H1 (cell line): Measurements from ENCODE around the gene ENO2. TPM values are rescaled to one million over a fixed set of nuclear protein-coding genes. Genes with fewer than 3 reads are reported as not detected.

Experiments
- CTCF ChIA-PET: fragments of 300-600 bp; sonication (Branson Sonifier 250); formaldehyde crosslinking; loops from one replicate; lab custom pipeline; 2021; ENCODE audit not compliant: partially characterized antibody; lab: Charles Lee
- POLR2A ChIA-PET: fragments of 300-600 bp; sonication (Branson Sonifier 250); formaldehyde crosslinking; loops from one replicate; lab custom pipeline; 2021; ENCODE audit warnings: inconsistent platforms; ENCODE audit not compliant: partially characterized antibody; lab: Charles Lee
- DNase-seq, 2 experiments: peaks; one replicate each; pipeline versions ENCODE4 v3.0.0 to v3.0.0-alpha.2; 2010 to 2022; ENCODE audit warnings: low spot score in 2 of 2, low read depth in 1 of 2, mixed read lengths in 1 of 2
- FAIRE-seq: peaks from 2 replicates; lab custom pipeline; 2011; peaks lifted over from hg19 to GRCh38; lab: Jason Lieb, UNC
- H2AFZ ChIP-seq: 2 replicates; pipeline ENCODE4 v1.8.1; 2012; ENCODE audit warnings: low read length, inconsistent platforms
- H2AK5ac ChIP-seq: 2 replicates; pipeline ENCODE4 v1.6.1; 2013; ENCODE audit warnings: low read depth, low read length
- H2BK120ac ChIP-seq: replicated peaks from 2 replicates; pipeline ENCODE3; 2013; ENCODE audit warnings: low read depth, low read length, inconsistent platforms
- H2BK12ac ChIP-seq: 2 replicates; pipeline ENCODE4 v1.6.1; 2013; ENCODE audit warnings: low read depth, low read length
- H2BK15ac ChIP-seq: 2 replicates; pipeline ENCODE4 v1.6.1; 2013; ENCODE audit warnings: low read length
- H2BK20ac ChIP-seq: 2 replicates; pipeline ENCODE4 v1.6.1; 2013; ENCODE audit warnings: low read length
- H2BK5ac ChIP-seq: 2 replicates; pipeline ENCODE4 v1.6.1; 2013; ENCODE audit warnings: low read depth, low read length
- H3K14ac ChIP-seq: 2 replicates; pipeline ENCODE4 v1.6.1; 2013; ENCODE audit warnings: inconsistent platforms; ENCODE audit not compliant: insufficient read length
- H3K18ac ChIP-seq: 2 replicates; pipeline ENCODE4 v1.6.1; 2013; ENCODE audit warnings: low read length; ENCODE audit errors: extremely low read depth
- H3K23ac ChIP-seq: 2 replicates; pipeline ENCODE4 v1.6.1; 2013; ENCODE audit warnings: inconsistent platforms; ENCODE audit not compliant: insufficient read length
- H3K23me2 ChIP-seq: 2 replicates; pipeline ENCODE4 v1.6.1; 2013; ENCODE audit warnings: low read depth, low read length
- H3K27ac ChIP-seq: 2 replicates; pipeline ENCODE4 v1.6.1; 2011; ENCODE audit warnings: low read depth, low read length, inconsistent platforms
- H3K27me3 ChIP-seq, 4 experiments: replicated peaks in 1 of 4; 1 replicate in 1 of 4; 2 replicates in 3 of 4; pipeline versions ENCODE4 v1.6.1 to v1.8.1; 2011 to 2013; ENCODE audit warnings: low read length in 3 of 4, mild to moderate bottlenecking in 3 of 4, inconsistent platforms in 2 of 4, mixed read lengths in 2 of 4, moderate library complexity in 1 of 4; ENCODE audit not compliant: control insufficient read depth in 3 of 4, insufficient read depth in 3 of 4; ENCODE audit errors: extremely low read depth in 1 of 4
- H3K36me3 ChIP-seq, 4 experiments: 2 replicates each; pipeline versions ENCODE4 v1.6.1 to v1.8.1; 2011 to 2013; ENCODE audit warnings: mild to moderate bottlenecking in 4 of 4, low read length in 3 of 4, moderate library complexity in 2 of 4, control low read depth in 1 of 4, inconsistent platforms in 1 of 4; ENCODE audit not compliant: insufficient read depth in 4 of 4, control insufficient read depth in 2 of 4
- H3K4ac ChIP-seq: replicated peaks from 2 replicates; pipeline ENCODE3; 2013; ENCODE audit warnings: low read length, low read depth, mixed read lengths, inconsistent platforms; ENCODE audit not compliant: insufficient read length
- H3K4me1 ChIP-seq, 4 experiments: replicated peaks in 1 of 4; 1 replicate in 1 of 4; 2 replicates in 3 of 4; pipeline versions ENCODE4 v1.6.1 to v1.8.1; 2011 to 2013; ENCODE audit warnings: low read length in 3 of 4, inconsistent platforms in 2 of 4, mixed read lengths in 1 of 4; ENCODE audit not compliant: insufficient read depth in 4 of 4, control insufficient read depth in 3 of 4
- H3K4me2 ChIP-seq, 2 experiments: 2 replicates each; pipeline versions ENCODE4 v1.6.1 to v1.8.1; 2011 to 2013; ENCODE audit warnings: low read depth in 2 of 2, low read length in 2 of 2, control low read depth in 1 of 2, inconsistent platforms in 1 of 2, mild to moderate bottlenecking in 1 of 2; ENCODE audit not compliant: insufficient read depth in 1 of 2
- H3K4me3 ChIP-seq, 4 experiments: fragments of 200-600, 300-600 bp in 1 of 4; sonication (generic), shearing (Covaris generic), sonication (Bioruptor Twin) in 1 of 4; 2 replicates each; pipeline versions ENCODE4 v1.5.1 to v1.8.1; 2011 to 2016; ENCODE audit warnings: low read length in 4 of 4, low read depth in 3 of 4, control low read depth in 2 of 4, inconsistent platforms in 2 of 4, mild to moderate bottlenecking in 2 of 4, mixed read lengths in 1 of 4, moderate library complexity in 1 of 4; ENCODE audit not compliant: insufficient read depth in 2 of 4; ENCODE audit errors: extremely low read depth in 1 of 4
- H3K56ac ChIP-seq: replicated peaks from 2 replicates; pipeline ENCODE3; 2013; ENCODE audit warnings: low read depth, mild to moderate bottlenecking, mixed read lengths, low read length, inconsistent platforms; ENCODE audit not compliant: insufficient read length
- H3K79me1 ChIP-seq: 2 replicates; pipeline ENCODE4 v1.6.1; 2013; ENCODE audit warnings: low read depth, low read length, control low read depth
- H3K79me2 ChIP-seq, 2 experiments: 2 replicates each; pipeline versions ENCODE4 v1.6.1 to v1.8.1; 2012 to 2013; ENCODE audit warnings: low read length in 2 of 2, mild to moderate bottlenecking in 2 of 2, inconsistent platforms in 1 of 2; ENCODE audit not compliant: insufficient read depth in 2 of 2, control insufficient read depth in 1 of 2
- H3K9ac ChIP-seq, 4 experiments: replicated peaks in 1 of 4; 1 replicate in 1 of 4; 2 replicates in 3 of 4; pipeline versions ENCODE4 v1.6.1 to v1.8.1; 2011 to 2013; ENCODE audit warnings: low read depth in 3 of 4, low read length in 3 of 4, control low read depth in 2 of 4, mild to moderate bottlenecking in 2 of 4, moderate library complexity in 2 of 4, inconsistent platforms in 1 of 4; ENCODE audit errors: extremely low read depth in 1 of 4
- H3K9me3 ChIP-seq, 2 experiments: 2 replicates each; pipeline versions ENCODE4 v1.6.1 to v1.8.1; 2012 to 2013; ENCODE audit warnings: mild to moderate bottlenecking in 2 of 2, moderate library complexity in 2 of 2, control low read depth in 1 of 2, inconsistent platforms in 1 of 2, low read depth in 1 of 2, low read length in 1 of 2, mixed read lengths in 1 of 2; ENCODE audit not compliant: insufficient read depth in 2 of 2
- H4K20me1 ChIP-seq, 2 experiments: replicated peaks in 1 of 2; 2 replicates each; pipeline versions ENCODE3 to v1.8.1; 2011 to 2013; ENCODE audit warnings: inconsistent platforms in 2 of 2, low read length in 2 of 2, mild to moderate bottlenecking in 1 of 2; ENCODE audit not compliant: insufficient read depth in 2 of 2, control insufficient read depth in 1 of 2
- H4K5ac ChIP-seq: 2 replicates; pipeline ENCODE4 v1.6.1; 2013; ENCODE audit warnings: low read length, low read depth, mixed read lengths, inconsistent platforms; ENCODE audit not compliant: insufficient read length
- H4K8ac ChIP-seq: 2 replicates; pipeline ENCODE4 v1.8.0; 2013; ENCODE audit warnings: mild to moderate bottlenecking, moderate library complexity, low read length, inconsistent platforms; ENCODE audit not compliant: insufficient read depth; ENCODE audit errors: extremely low read depth
- H4K91ac ChIP-seq: replicated peaks from 2 replicates; pipeline ENCODE3; 2013; ENCODE audit warnings: low read length, mixed read lengths, inconsistent platforms; ENCODE audit not compliant: insufficient read length
- ATF2 ChIP-seq: IDR thresholded peaks from 2 replicates; pipeline ENCODE4 v1.6.1; 2012; ENCODE audit warnings: low read length, inconsistent platforms
- BRCA1 ChIP-seq: IDR thresholded peaks from 2 replicates; pipeline ENCODE4 v1.6.1; 2012; ENCODE audit warnings: low read depth, low read length, improper control_type of control experiment
- CHD1 ChIP-seq: IDR thresholded peaks from 2 replicates; pipeline ENCODE4 v1.6.1; 2012; ENCODE audit warnings: low read depth, low read length, improper control_type of control experiment
- GTF2F1 ChIP-seq: IDR thresholded peaks from 2 replicates; pipeline ENCODE4 v1.6.1; 2012; ENCODE audit warnings: low read depth, low read length, improper control_type of control experiment, borderline replicate concordance
- NANOG ChIP-seq: IDR thresholded peaks from 2 replicates; pipeline ENCODE4 v1.6.1; 2011; ENCODE audit warnings: low read length, low read depth, mild to moderate bottlenecking, inconsistent platforms; ENCODE audit not compliant: insufficient read depth, poor library complexity, severe bottlenecking
- POLR2A ChIP-seq, 2 experiments: IDR thresholded peaks; 1 replicate in 1 of 2; 2 replicates in 1 of 2; pipeline ENCODE4 v1.6.1; 2011; ENCODE audit warnings: low read depth in 2 of 2, low read length in 2 of 2, mild to moderate bottlenecking in 2 of 2; ENCODE audit errors: control extremely low read depth in 1 of 2
- RAD21 ChIP-seq, 2 experiments: IDR thresholded peaks in 1 of 2; conservative IDR thresholded peaks in 1 of 2; 2 replicates each; pipeline ENCODE4 v1.6.1; 2011; ENCODE audit warnings: low read depth in 2 of 2, low read length in 2 of 2, improper control_type of control experiment in 1 of 2, inconsistent platforms in 1 of 2, mild to moderate bottlenecking in 1 of 2, moderate library complexity in 1 of 2
- RBBP5 ChIP-seq: IDR thresholded peaks from 2 replicates; pipeline ENCODE4 v1.7.1; 2012; ENCODE audit warnings: low read depth, mild to moderate bottlenecking, inconsistent platforms, low read length, moderate library complexity, borderline replicate concordance
- SIRT6 ChIP-seq: IDR thresholded peaks from one replicate; pipeline ENCODE4 v1.7.1; 2012; ENCODE audit warnings: low read length, inconsistent platforms
- SP4 ChIP-seq: IDR thresholded peaks from 2 replicates; pipeline ENCODE4 v1.6.1; 2012; ENCODE audit warnings: low read length, inconsistent platforms
- WGBS, 2 experiments: shearing (Covaris generic) in 1 of 2; methylation state at CpG; one replicate each; pipeline versions ENCODE4 v1.1.6 to v1.1.7; 2013 to 2015; ENCODE audit warnings: low lambda C conversion rate in 2 of 2, mixed read lengths in 2 of 2, inconsistent platforms in 1 of 2, low coverage in 1 of 2, missing lambda C conversion rate in 1 of 2; ENCODE audit not compliant: insufficient replicate concordance in 2 of 2, insufficient coverage in 1 of 2, insufficient read length in 1 of 2; ENCODE audit errors: extremely low coverage in 1 of 2, missing lambda C conversion rate in 1 of 2; 5-methylcytosine and 5-hydroxymethylcytosine counted together
- polyA plus RNA-seq, 7 experiments: library from polyadenylated mRNA; depleted of rRNA in 3 of 7; stranded (reverse) in 5 of 7; unstranded in 2 of 7; fragments of >200 nt in 5 of 7; fragments of 200-250 nt in 2 of 7; gene quantifications; 1 replicate in 5 of 7; 2 replicates in 1 of 7; 4 replicates in 1 of 7; pipeline versions ENCODE4 v1.2.1 to v1.2.3, GENCODE V29; 2011 to 2013; ENCODE audit warnings: missing spikeins in 2 of 7, mixed read lengths in 2 of 7
- total RNA-seq: library from RNA; stranded (reverse); fragmentation: NEBNext Ultra II Directional; extraction: Animal tissue kit (Norgen Biotek cat#: 25700); gene quantifications from 2 replicates; pipeline ENCODE4 v1.2.1, GENCODE V29; 2021

Gene ENO2
- total and polyA plus RNA-seq, 2 of the 8 experiments (the other 6 are each of a cell fraction or from before 2014, with no cell fraction given): 92.4 to 102 TPM

GRCh38 chr12:6923003-6923732 is 8.8 kb downstream of the ENO2 start:
- Histone ChIP-seq H2AFZ (no peak overlapping the region), H3K36me3 (peaks cover 19 to 50% (median 33%) of the 10 kb centered on the region in 4 experiments), H3K27ac (no peak overlapping the region), H4K91ac (no peak overlapping the region), H3K4me1 (peaks cover 12 to 24% (median 16%) of the 10 kb centered on the region in 4 experiments), H3K9me3 (no peaks in the 10 kb centered on the region), H3K14ac (no peak overlapping the region), H2BK120ac (no peak overlapping the region), H2BK12ac (no peak overlapping the region), H4K8ac (no peak overlapping the region), H3K23ac (no peak overlapping the region), H2AK5ac (no peak overlapping the region), H3K23me2 (peaks cover 17% of the 10 kb centered on the region), H4K20me1 (peaks cover 0 to 4% of the 10 kb centered on the region in 2 experiments), H3K4me3 (no peak overlapping the region), H3K79me2 (no peaks in the 10 kb centered on the region), H3K27me3 (no peaks in the 10 kb centered on the region), H2BK15ac (no peak overlapping the region), H3K4ac (no peak overlapping the region), H3K4me2 (no peak overlapping the region; a peak in 1 of 4 replicates), H4K5ac (no peak overlapping the region), H2BK20ac (no peak overlapping the region), H2BK5ac (no peak overlapping the region), H3K79me1 (no peaks in the 10 kb centered on the region; the same call in 1 of the 2 replicates), H3K9ac (peak overlapping the region in 1 of 4 experiments; percentile 6; a peak in 1 of 7 replicates), H3K18ac (no peak overlapping the region), H3K56ac (no peak overlapping the region)
- DNase-seq: no peak
- WGBS, 2 experiments: 91% methylated on average over 10 of the region's 10 CpGs; no CpG with 5 or more reads in 1 of the 2 experiments
- CTCF ChIA-PET: interaction anchor here (0.9 to 10.0 kb wide), 23 partner anchors 7 to 370 kb away, joined by 3 to 253 read pairs (median 5); partner anchors contain the start of genes C12orf57, ENO2, LPAR5 and LRRC23
- POLR2A ChIA-PET: interaction anchor here (1.0 to 44.0 kb wide), 8 partner anchors 13 to 453 kb away, joined by 3 to 1596 read pairs (median 124); partner anchors contain the start of genes C12orf57, EMG1, ENO2 and LRRC23
- FAIRE-seq: no peak
- no peak for TF ChIP-seq POLR2A (IDR thresholded peaks at IDR 0.05; ENCODE audit: control extremely low read depth in 1 of 2, low read depth in 2 of 2, low read length in 2 of 2)
- TF ChIP-seq SP4: no peak
- no peak for TF ChIP-seq SIRT6
- TF ChIP-seq GTF2F1: no peak
- TF ChIP-seq ATF2: no peak
- no peak for TF ChIP-seq BRCA1
- no peak for TF ChIP-seq NANOG
- no peak for TF ChIP-seq RAD21 (IDR thresholded peaks at IDR 0.05 in 1 of 2, conservative IDR thresholded peaks at IDR 0.05 in 1 of 2; ENCODE audit: low read depth in 2 of 2, low read length in 2 of 2)
- TF ChIP-seq RBBP5: no peak
- no peak for TF ChIP-seq CHD1
